Body of pancreas (tissue), 4 donors: ENCODE results near the gene PARP12.

ENCODE experiments used
- POLR2A ChIP-seq, 3 donors: fragments of 450-650 bp; IDR thresholded peaks; one replicate each; pipeline ENCODE4 v1.6.1; 2016; ENCODE audit warnings: antibody characterized with exemption in 3 of 3, mild to moderate bottlenecking in 2 of 3
- TF ChIP-seq, protein P1 (sequence below), 7 experiments: fragments of 450-650 bp in 4 of 7; fragments of 200-600 bp in 3 of 7; sonication (generic) in 3 of 7; IDR thresholded peaks; one replicate each; pipeline ENCODE4 v1.5.1; 2016 to 2019; ENCODE audit warnings: antibody characterized with exemption in 7 of 7

- TF ChIP-seq, protein P1, sequence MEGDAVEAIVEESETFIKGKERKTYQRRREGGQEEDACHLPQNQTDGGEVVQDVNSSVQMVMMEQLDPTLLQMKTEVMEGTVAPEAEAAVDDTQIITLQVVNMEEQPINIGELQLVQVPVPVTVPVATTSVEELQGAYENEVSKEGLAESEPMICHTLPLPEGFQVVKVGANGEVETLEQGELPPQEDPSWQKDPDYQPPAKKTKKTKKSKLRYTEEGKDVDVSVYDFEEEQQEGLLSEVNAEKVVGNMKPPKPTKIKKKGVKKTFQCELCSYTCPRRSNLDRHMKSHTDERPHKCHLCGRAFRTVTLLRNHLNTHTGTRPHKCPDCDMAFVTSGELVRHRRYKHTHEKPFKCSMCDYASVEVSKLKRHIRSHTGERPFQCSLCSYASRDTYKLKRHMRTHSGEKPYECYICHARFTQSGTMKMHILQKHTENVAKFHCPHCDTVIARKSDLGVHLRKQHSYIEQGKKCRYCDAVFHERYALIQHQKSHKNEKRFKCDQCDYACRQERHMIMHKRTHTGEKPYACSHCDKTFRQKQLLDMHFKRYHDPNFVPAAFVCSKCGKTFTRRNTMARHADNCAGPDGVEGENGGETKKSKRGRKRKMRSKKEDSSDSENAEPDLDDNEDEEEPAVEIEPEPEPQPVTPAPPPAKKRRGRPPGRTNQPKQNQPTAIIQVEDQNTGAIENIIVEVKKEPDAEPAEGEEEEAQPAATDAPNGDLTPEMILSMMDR (IDR thresholded peaks at IDR 0.05), result no peak
- TF ChIP-seq POLR2A (IDR thresholded peaks at IDR 0.05), result no peak
These were observed 57.4 kb downstream of the PARP12 start for GRCh38 chr7:140005341-140005740.
